Adrenal gland (tissue), 12 donors: ENCODE measurements around the gene AQP1. TPM values are rescaled to one million over a fixed set of nuclear protein-coding genes. Genes with fewer than 3 reads are reported as not detected.

ENCODE experiments used
- DNase-seq, 7 donors: peaks; one replicate each; pipeline ENCODE4 v3.0.0-alpha.2; 2019 to 2020
- H3K27ac ChIP-seq, 5 donors: fragments of 200-600 bp; sonication (generic) in 4 of 5; 1 replicate in 3 of 5; 2 replicates in 2 of 5; pipeline versions ENCODE4 v1.5.1 to v1.8.0; 2016 to 2020; ENCODE audit warnings: mild to moderate bottlenecking in 1 of 5
- H3K27me3 ChIP-seq: fragments of 200-600 bp; 2 replicates; pipeline ENCODE4 v1.8.0; 2021
- H3K36me3 ChIP-seq, 2 donors: fragments of 200-600 bp; replicated peaks in 1 of 2; 1 replicate in 1 of 2; 2 replicates in 1 of 2; pipeline versions ENCODE4 v1.5.1 to v1.8.0; 2018 to 2022
- H3K4me1 ChIP-seq, 2 donors: fragments of 200-600 bp; replicated peaks in 1 of 2; 1 replicate in 1 of 2; 2 replicates in 1 of 2; pipeline versions ENCODE4 v1.5.1 to v1.8.0; 2018 to 2021
- H3K4me3 ChIP-seq, 4 donors: fragments of 200-600 bp; sonication (generic) in 3 of 4; one replicate each; pipeline ENCODE4 v1.5.1; 2016 to 2018
- H3K9me3 ChIP-seq, 3 donors: fragments of 200-600 bp; sonication (generic) in 1 of 3; replicated peaks in 1 of 3; 1 replicate in 2 of 3; 2 replicates in 1 of 3; pipeline versions ENCODE4 v1.5.1 to v1.8.0; 2016 to 2021
- POLR2A ChIP-seq, 2 donors: fragments of 450-650 bp; IDR thresholded peaks; one replicate each; pipeline ENCODE4 v1.6.1; 2017; ENCODE audit warnings: antibody characterized with exemption in 2 of 2, mild to moderate bottlenecking in 2 of 2, moderate library complexity in 1 of 2
- WGBS, 4 donors: extraction: QIAGEN DNeasy Blood & Tissue Kit in 2 of 4; methylation state at CpG; one replicate each; pipeline versions ENCODE4 v1.1.5 to v1.1.7; 2013 to 2017; 5-methylcytosine and 5-hydroxymethylcytosine counted together
- intact Hi-C, 2 donors: fragments of 100-400 bp; cut with DNase I; formaldehyde crosslinking; loops; one replicate each; pipeline versions ENCODE4 v1.14.1 to v1.15.0; 2022 to 2023
- polyA plus RNA-seq, 3 donors: library from polyadenylated mRNA; stranded (reverse); fragments of 200-250 nt in 2 of 3; fragments of 350-450 nt in 1 of 3; fragmentation: Illumina TruSeq in 1 of 3; extraction: RNeasy Lipid Tissue Mini Kit (QIAGEN cat#74804) in 1 of 3; gene quantifications; one replicate each; pipeline ENCODE4 v1.2.3, GENCODE V29; 2013 to 2014
- total RNA-seq, 9 donors: library from RNA; depleted of rRNA in 4 of 9; stranded (reverse); fragments of >200 nt in 4 of 9; fragments of 120-200 nt in 1 of 9; fragmentation: NEBNext Ultra II Directional in 1 of 9; extraction: Animal tissue kit (Norgen Biotek cat#: 25700) in 1 of 9; gene quantifications; one replicate each; pipeline versions ENCODE4 v1.1.0 to v1.2.4, GENCODE V29; 2013 to 2023
- TF ChIP-seq, protein P1 (sequence below), 6 experiments: fragments of 450-650 bp in 4 of 6; fragments of 200-600 bp in 2 of 6; sonication (generic) in 1 of 6; IDR thresholded peaks; 1 replicate in 5 of 6; 2 replicates in 1 of 6; pipeline versions ENCODE4 v1.5.1 to v1.8.0; 2016 to 2021; ENCODE audit warnings: antibody characterized with exemption in 6 of 6, mild to moderate bottlenecking in 2 of 6, moderate library complexity in 1 of 6
- donor health status: healthy with polysubstance abuse.
- donor health status: Bipolar disorder and iron deficiency.
- donor health status: DM: yes; HTN: yes; CAD: no.
- donor health status: DM: no; HTN: no; CAD: no.
- donor health status: DM: no; HTN: no; CAD: no.
- donor health status: DM: yes; HTN: yes; CAD: no.

AQP1 gene
- total and polyA plus RNA-seq, 12 donors, result 7.6 to 77.4 (median 40.5) TPM

DNA sequence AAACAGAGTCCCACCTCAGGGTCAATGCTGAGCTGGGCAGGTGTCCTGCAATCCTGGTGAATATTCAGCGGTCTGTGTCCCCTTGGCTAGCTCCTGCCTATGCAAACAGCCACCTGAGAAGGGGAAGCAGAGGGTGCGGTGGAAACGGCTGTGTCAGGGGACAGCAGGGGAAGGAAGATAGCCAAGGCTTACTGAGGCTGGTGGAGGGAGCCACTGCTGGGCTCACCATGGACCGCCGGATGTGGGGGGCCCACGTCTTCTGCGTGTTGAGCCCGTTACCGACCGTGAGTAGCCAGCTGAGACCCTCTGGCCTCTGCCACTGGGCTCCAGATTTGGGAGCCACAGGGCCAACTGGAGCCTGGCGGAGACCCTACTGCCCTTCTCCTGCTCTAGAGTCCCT is 52.2 kb downstream of the AQP1 start, which contains the start of gene GHRHR:
GHRHR (plus strand) TSS at position 112 of the 400 bp plus-strand sequence; CDS start at position 228, 116 bp downstream.
- H3K27ac ChIP-seq, result no peak within 1 kb of the TSS
- no peaks in the 10 kb centered on the region for H3K4me1 ChIP-seq
- intact Hi-C loops, result no loop called here
- no peak for DNase-seq
- H3K36me3 ChIP-seq, result no peaks in the 10 kb centered on the region
- no peaks in the 10 kb centered on the region for H3K9me3 ChIP-seq
- no peaks in the 10 kb centered on the region for H3K27me3 ChIP-seq
- TF ChIP-seq, protein P1, sequence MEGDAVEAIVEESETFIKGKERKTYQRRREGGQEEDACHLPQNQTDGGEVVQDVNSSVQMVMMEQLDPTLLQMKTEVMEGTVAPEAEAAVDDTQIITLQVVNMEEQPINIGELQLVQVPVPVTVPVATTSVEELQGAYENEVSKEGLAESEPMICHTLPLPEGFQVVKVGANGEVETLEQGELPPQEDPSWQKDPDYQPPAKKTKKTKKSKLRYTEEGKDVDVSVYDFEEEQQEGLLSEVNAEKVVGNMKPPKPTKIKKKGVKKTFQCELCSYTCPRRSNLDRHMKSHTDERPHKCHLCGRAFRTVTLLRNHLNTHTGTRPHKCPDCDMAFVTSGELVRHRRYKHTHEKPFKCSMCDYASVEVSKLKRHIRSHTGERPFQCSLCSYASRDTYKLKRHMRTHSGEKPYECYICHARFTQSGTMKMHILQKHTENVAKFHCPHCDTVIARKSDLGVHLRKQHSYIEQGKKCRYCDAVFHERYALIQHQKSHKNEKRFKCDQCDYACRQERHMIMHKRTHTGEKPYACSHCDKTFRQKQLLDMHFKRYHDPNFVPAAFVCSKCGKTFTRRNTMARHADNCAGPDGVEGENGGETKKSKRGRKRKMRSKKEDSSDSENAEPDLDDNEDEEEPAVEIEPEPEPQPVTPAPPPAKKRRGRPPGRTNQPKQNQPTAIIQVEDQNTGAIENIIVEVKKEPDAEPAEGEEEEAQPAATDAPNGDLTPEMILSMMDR (IDR thresholded peaks at IDR 0.05), result no peak
- TF ChIP-seq POLR2A (IDR thresholded peaks at IDR 0.05), result no peak
- 83 to 93% (median 88%) methylated on average over 4 to 11 of the region's 11 CpGs for WGBS, 4 donors
- H3K4me3 ChIP-seq, result no peak within 1 kb of the TSS

DNA sequence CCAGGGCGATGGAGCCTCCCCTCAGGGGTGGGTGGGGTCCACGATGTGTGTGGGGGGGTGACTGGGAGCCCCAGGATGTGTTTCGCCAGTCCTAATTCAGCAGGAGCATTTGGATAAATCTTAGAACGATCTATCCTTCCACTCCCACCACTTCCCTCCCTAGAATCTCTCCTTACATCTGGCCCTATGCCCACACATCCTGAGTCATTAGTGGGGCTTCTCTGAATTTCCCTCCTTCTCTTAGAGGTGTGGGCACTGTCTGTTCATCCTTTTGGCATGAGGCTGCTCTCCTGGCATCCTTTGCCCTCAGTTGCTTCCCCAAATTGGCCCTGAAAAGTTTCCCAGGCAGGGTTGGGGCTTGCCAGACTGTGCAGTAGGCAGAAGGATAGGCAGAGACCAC is 53.7 kb downstream of the AQP1 start:
- WGBS, 4 donors, result 53 to 63% (median 61%) methylated on average over 4 of the region's 4 CpGs
- intact Hi-C loops, result no loop called here
- Histone ChIP-seq H3K27ac (no peak overlapping the region), H3K9me3 (no peaks in the 10 kb centered on the region), H3K36me3 (no peaks in the 10 kb centered on the region), H3K4me1 (no peaks in the 10 kb centered on the region), H3K4me3 (no peak overlapping the region), H3K27me3 (no peaks in the 10 kb centered on the region)
- TF ChIP-seq POLR2A (IDR thresholded peaks at IDR 0.05), result no peak
- TF ChIP-seq, protein P1 (IDR thresholded peaks at IDR 0.05), result no peak
- DNase-seq, result no peak

DNA sequence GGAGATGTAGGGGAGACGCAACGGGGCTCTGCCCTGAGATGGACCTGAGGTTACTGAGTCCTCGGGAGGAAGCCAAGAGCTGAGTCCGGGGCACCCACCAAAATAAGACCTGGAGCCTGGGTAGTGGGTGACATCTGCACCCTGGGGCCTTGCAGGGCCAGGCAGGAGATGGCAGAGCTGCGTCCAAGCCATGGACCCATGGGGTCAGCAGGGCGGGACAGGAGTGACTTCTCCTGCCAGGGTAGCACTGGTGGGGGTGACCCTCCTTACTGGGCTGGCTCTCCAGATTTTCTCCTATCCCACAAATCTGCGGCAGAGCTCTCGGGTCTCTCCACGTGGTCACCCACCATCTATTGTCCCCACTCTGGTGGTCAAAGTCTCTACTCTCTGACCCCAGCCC is 54.2 kb downstream of the AQP1 start:
- no peak for DNase-seq
- Histone ChIP-seq H3K4me3 (no peak overlapping the region), H3K27me3 (no peaks in the 10 kb centered on the region), H3K36me3 (no peaks in the 10 kb centered on the region), H3K27ac (no peak overlapping the region), H3K9me3 (no peaks in the 10 kb centered on the region), H3K4me1 (no peaks in the 10 kb centered on the region)
- WGBS, 4 donors, result 82 to 84% (median 83%) methylated on average over 7 to 9 of the region's 9 CpGs
- intact Hi-C loops, result no loop called here
- TF ChIP-seq, protein P1 (IDR thresholded peaks at IDR 0.05), result no peak
- TF ChIP-seq POLR2A (IDR thresholded peaks at IDR 0.05), result no peak

DNA sequence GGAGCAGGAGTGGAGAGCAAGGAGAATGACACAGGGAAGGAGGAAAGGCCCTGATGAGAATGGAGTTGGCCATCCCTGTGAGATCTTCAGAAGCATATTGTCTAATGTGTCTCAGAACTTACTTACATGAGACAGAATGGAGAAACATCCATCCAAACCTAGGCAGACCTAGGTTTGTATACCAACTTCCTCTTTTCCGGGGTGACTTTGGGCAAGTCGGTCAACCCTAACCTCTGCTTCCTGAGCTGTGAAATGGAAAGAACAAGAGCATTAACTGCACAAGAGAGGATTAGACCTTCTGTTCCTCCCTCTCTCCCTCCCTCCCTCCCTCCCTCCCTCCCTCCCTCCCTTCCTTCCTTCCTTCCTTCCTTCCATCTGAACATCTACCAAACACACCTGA is 56.6 kb downstream of the AQP1 start:
- WGBS, 4 donors, result 63 to 85% (median 74%) methylated on average over 2 of the region's 2 CpGs
- Histone ChIP-seq H3K27me3 (no peaks in the 10 kb centered on the region), H3K27ac (no peak overlapping the region), H3K4me3 (no peak overlapping the region), H3K9me3 (no peaks in the 10 kb centered on the region), H3K4me1 (no peaks in the 10 kb centered on the region), H3K36me3 (no peaks in the 10 kb centered on the region)
- DNase-seq, result no peak
- intact Hi-C loops, result no loop called here
- TF ChIP-seq POLR2A (IDR thresholded peaks at IDR 0.05), result no peak
- TF ChIP-seq, protein P1 (IDR thresholded peaks at IDR 0.05), result no peak
